HL-60/S4 treated with phorbol 12-myristate 13-acetate at 8.2 ng/mL for 4 days and 3 days (cell line): ENCODE measurements around the gene SSR2.
"Not testable (repeated sequence)": the region's sequence is repeated elsewhere in the genome, so short reads cannot be mapped to it uniquely, and the experiment has no call there.

ENCODE experiments used
- in situ Hi-C: fragments of 300-500 bp; cut with MboI; formaldehyde crosslinking; loops from 2 replicates; pipeline ENCODE4 v1.15.0; 2022; ENCODE audit warnings: low sequenced_read_pairs

The SSR2 gene

DNA sequence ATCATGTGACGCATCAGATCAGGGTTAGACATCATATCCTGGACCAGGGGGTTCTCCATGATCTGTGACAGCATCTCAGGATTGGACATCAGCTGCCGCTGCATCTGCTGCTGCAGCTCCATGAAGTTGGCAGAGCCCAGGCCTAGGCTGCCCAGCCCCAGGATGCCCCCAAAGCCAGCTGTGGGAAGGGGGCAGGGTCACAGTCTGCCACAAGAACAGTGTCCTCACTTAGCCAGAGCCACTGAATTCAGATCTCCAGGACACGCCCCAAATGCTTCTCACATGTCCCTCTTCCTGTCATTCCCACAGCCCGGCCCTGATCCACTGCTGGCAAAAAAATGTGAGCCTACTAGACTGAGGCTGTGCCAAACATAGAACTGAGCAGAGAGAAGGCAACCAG, 29.6 kb upstream of the SSR2 start:
- in situ Hi-C loops = loop anchor here (10.0 kb wide), 1 partner anchor 116 kb away; the partner anchor contains the start of gene KHDC4

DNA sequence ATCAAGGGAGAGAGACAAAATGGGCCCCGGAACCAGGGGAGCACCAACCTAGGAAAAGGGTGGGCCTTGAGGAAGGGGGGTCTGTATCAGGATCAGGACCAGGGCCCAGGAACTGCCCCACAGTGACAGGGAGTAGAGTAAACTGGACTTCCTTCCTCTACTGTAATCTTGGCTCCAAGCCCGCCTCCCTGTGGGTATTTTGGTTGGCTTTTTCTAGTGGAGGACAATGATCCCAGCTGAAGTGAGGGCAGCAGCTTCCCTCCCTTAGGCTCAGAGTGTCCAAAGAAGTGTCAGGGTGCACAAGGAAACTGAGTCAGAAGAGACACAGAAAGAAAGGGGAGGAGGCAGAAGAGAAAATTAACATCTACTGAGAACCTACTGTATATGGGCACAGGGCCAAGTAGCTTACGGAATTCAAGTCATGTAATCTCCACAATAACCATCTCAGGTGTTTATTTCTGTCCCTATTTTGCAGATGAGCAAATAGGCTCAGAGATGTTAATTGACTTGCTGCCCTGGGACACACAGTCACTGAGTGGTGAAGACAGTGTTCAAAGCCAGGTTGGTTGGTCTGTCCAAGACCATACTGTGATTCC, 28.0 kb upstream of the SSR2 start:
- in situ Hi-C loops = no loop called here

DNA sequence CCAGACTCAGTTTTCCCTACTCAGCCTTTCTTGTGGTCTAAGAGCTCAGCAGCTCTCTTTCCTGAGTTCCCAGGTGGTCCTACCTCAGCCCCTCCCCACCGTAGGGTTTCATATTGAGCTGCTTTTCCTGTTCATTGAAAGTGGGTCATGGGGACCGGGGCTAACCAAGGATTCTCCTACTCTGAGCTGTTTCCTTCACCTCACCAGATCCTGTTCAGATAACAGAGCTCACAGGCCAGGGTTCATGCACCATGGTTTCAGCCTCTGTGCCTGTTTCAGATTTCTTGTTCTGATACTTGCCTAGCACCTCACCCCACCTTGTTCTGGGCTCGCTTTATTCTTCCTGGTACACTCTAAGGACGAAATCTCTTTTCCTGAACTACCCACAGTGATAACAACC, 24.3 kb upstream of the SSR2 start:
- in situ Hi-C loops = no loop called here

- in situ Hi-C loops = no loop called here
Measured at GRCh38 chr1:156042828-156043227, 22.1 kb upstream of the SSR2 start.

DNA sequence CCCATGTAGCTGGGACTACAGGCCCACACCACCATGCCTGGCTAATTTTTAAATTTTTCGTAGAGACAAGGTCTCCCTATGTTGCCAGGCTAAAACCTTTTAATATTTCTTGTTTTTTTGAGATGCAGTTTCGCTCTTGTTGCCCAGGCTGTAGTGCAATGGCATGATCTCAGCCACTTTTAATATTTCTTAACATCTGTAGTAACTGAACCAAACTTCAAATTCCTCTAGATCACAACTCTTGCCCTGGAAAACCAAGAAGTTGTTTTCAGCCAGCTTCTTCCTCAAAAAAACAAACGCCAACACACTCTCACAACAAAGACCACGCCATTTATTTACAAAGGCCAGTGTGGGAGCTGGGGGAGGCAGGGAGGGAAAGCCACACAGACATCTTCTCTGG, 14.2 kb upstream of the SSR2 start:
- in situ Hi-C loops = not testable (repeated sequence)

DNA sequence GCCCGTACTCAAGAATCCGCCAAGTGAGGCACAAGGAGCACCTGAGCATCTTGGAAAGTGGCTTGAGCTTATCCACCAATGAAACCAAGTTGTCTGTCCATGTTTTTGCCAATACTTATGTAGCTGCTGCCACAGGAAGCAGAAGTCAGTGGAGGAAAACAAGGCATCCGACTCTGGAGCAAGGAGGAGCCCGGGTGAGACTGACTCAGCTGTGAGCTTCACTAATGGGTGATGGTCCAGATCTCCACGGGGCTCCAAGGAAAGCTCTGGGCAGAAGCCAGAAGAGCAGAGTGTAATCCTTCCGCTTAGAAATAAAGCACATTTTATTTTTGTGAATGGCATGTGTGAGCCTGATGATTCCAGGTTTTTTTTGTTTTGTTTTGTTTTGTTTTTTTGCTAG, 12.3 kb upstream of the SSR2 start:
- in situ Hi-C loops = no loop called here

DNA sequence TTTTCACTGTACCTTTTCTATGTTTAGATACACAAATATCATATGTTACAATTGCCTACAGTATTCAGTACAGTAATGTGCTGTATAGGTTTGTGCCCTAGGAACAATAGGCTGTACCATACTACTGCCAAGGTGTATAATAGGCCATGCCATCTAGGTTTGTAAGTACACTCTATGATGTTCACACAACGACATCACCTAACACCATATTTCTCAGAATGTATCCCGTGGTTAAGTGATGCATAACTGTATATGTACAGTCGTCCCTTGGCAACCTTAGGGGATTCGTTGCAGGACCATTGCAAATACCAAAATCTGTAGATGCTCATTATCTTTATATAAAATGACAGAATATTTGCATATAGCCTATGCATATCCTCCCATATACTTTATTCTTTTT, 5.8 kb upstream of the SSR2 start:
- in situ Hi-C loops = no loop called here

GRCh38 chr1:156025876-156026275, 5.1 kb upstream of the SSR2 start:
- in situ Hi-C loops = no loop called here

- in situ Hi-C loops = no loop called here
Measured at GRCh38 chr1:156024801-156025200, 4.0 kb upstream of the SSR2 start.

GRCh38 chr1:156021954-156022353, 1.2 kb upstream of the SSR2 start:
- in situ Hi-C loops = no loop called here

- in situ Hi-C loops = no loop called here
Measured at GRCh38 chr1:156021093-156021428, 310 bp upstream of the SSR2 start.

- in situ Hi-C loops = no loop called here
Measured at GRCh38 chr1:156019946-156020292, 832 bp downstream of the SSR2 start.

DNA sequence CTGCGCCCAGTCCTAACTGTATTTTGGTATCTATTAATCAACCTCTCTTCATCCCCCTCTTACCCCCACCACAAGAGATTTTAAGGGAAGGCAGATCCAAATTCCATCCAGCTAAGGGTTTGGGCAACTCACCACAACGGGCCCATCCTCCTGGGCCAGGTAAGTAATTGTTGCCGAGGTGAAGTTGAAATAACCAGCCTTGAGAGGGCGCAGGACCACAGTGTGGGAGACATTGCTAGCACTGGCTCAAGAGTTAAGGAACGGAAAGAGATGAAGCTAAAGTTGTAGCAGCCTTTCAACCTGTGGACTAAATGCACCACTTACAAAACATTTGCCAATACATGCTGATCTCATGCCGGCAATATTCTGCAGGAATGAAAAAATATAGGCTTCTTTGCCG, 5.9 kb downstream of the SSR2 start:
- in situ Hi-C loops = no loop called here

DNA sequence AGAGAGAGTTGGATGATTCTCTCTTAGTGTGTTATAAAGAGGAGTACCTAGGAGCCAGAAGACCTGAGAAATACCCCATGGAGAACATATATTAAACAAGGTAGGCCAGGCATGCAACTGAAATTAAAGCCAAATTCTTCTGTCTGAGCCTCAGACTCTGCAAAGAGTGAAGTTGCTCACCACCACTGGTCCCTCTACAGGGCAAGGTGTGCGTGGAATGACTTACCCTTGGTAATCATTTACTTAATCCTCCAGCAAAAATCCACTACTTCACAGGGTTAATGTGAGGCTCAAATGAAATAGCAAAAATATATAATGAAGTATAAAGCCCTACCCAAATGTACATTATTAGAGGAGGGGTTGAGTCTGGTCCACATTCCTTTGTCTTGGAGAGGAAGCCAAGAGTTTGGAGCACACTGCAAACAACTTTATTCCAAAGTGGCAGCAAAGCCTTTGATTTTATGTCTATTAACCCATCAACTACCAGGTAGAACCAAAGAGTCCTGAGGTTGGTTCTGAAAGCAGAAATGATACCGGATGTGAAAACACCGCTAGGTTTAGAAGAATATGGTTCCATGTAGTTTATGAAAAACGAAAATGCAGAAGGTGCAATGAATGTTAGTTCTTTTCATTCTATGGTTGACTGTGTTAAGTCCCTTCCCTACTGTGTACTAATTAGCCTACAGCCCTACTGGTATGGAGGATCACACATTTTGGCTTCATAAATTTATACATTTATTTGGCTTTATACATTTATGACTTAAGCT, 8.5 kb downstream of the SSR2 start:
- in situ Hi-C loops = no loop called here

DNA sequence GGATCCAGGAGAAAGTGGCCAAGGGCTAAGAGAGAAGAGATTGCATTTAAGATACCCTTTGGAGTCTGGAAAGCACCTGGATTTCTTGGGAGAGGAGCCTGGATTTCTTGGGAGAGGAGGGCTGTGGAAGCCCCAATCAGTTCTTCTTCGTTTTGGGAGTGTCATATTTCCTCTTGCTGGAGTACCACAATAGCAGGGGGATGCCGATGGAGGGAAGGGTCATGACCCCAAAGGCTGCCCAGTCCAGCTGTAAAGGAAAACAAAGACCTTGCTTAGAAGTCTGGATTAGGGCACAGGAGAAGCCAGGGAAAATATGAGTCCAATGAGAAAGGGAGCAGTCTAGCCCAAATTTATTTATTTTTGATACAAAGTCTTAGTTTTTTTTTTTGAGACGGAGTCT, 11.3 kb downstream of the SSR2 start:
- in situ Hi-C loops = no loop called here

- in situ Hi-C loops = no loop called here
Measured at GRCh38 chr1:156006666-156007376, 13.9 kb downstream of the SSR2 start.

DNA sequence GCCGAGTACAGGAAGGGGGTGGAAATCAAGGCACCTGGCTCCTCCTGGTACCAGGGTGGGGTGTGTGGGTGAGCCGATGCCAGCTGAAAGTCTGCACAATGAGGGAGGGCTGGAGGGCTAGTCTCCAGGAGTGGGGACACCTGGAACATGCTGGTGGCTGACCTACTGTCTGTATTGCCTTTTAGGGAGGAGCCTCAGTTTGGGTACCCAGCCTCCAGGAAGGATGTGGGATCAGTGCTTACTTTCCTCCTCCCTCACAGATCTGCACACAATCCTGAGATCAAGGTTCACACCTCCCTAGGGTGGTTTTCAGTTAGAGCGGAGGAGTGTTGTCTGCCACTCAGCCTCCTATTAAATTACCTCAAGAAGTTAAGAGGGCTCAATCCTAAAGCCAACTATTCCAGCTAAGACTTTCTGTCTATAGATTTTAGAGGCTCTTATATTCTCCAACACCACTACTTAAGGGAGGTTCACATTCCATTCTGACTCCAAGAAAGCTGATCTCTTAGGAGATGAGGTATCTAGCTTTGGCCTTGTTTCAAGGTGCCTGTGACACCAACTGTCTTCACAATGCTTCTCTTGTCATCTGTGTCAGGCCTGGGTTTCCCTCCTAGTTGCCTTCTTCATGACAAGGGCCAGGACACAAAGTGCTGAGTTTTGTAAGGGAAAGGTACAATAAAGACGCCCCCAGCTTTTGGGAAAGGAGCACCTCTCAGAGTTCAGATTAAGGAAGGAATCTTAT, 15.7 kb downstream of the SSR2 start:
- in situ Hi-C loops = no loop called here

DNA sequence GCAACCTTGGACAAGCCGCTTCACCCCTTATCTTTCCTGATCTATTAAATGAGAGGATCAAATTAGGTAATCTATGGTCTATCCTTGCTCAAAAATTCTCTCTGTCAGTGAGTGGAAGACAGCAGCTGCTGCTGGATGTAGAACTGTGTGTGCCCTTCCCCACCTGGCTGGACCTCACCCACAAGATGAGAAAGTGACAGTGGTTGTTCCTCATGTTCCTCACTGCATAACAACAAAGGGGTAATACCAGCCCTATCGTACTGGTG, 16.9 kb downstream of the SSR2 start:
- in situ Hi-C loops = no loop called here

- in situ Hi-C loops = no loop called here
Measured at GRCh38 chr1:156002188-156002911, 18.4 kb downstream of the SSR2 start.

GRCh38 chr1:156001662-156002171, 19.0 kb downstream of the SSR2 start:
- in situ Hi-C loops = no loop called here

DNA sequence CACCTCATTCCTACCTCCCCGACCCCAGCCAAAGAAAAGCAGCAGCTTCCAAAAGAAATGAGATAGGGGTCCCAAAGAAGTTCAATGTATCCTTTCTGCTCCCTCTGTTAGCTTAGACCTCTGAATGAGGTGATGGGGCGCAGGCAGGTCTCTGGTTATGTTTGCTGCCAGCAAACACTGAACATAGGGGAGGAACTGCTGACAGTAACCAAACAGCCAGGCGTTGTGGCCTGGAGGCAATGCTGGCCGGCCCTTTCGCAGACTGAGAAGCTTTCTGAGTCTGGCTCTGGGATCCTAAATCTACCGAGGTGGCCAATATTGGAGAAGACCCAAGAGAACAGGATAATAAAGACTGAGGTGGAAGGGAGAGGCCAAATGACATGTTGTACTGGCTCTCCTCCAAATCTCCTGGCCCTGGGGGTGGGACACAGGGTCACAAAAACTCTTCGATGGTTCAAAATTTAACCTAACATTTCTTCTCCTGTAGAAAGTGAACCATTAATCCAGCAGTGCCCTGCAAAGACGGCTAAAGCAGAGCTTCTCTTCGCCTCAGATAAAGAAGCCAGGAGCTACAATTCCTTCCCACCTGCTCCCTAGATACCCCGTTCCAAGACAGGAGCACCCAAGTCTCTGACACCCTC, 19.6 kb downstream of the SSR2 start:
- in situ Hi-C loops = no loop called here
